GM23338 (cell line): ENCODE data around the gene BCKDK.

ENCODE experiments used
- CTCF ChIP-seq, 2 experiments: fragments of 200-600 bp in 1 of 2; sonication (generic) in 1 of 2; conservative IDR thresholded peaks; 2 replicates each; pipeline versions ENCODE4 v1.5.1 to v1.6.1; 2016 to 2017; ENCODE audit warnings: antibody characterized with exemption in 2 of 2, low read depth in 2 of 2, mild to moderate bottlenecking in 2 of 2, moderate library complexity in 1 of 2
- EZH2 ChIP-seq: fragments of 200-600 bp; sonication (generic); IDR thresholded peaks from one replicate; pipeline ENCODE4 v1.8.0; 2017; ENCODE audit warnings: antibody characterized with exemption, mild to moderate bottlenecking, low read depth; ENCODE audit not compliant: unreplicated experiment
- EZH2phosphoT487 ChIP-seq: fragments of 200-600 bp; sonication (generic); IDR thresholded peaks from one replicate; pipeline ENCODE4 v1.8.1; 2018; ENCODE audit warnings: antibody characterized with exemption; ENCODE audit not compliant: unreplicated experiment
- POLR2AphosphoS5 ChIP-seq: IDR thresholded peaks from 2 replicates; pipeline ENCODE4 v1.6.1; 2016; ENCODE audit warnings: antibody characterized with exemption, low read depth
- REST ChIP-seq: IDR thresholded peaks from one replicate; pipeline ENCODE4 v1.6.1; 2018; ENCODE audit warnings: antibody characterized with exemption; ENCODE audit not compliant: unreplicated experiment
- ZNF331 ChIP-seq: fragments of 250-450 bp; sonication (Bioruptor Pico); IDR thresholded peaks from 2 replicates; pipeline ENCODE4 v1.5.0; 2020; ENCODE audit warnings: low read depth, mild to moderate bottlenecking, moderate library complexity

GRCh38 chr16:31128711-31129567 lies 20.8 kb downstream of the BCKDK start:
- TF ChIP-seq CTCF (conservative IDR thresholded peaks at IDR 0.05; ENCODE audit: low read depth in 2 of 2) (no peak), EZH2phosphoT487 (no peak), POLR2AphosphoS5 (no peak), EZH2 (no peak), ZNF331 (CRISPR knock-in tag) (no peak), REST (no peak)
